PFSK-1 (cell line): ENCODE data around the gene TNS3.

Source experiments
- FOXP2 ChIP-seq: optimal IDR thresholded peaks from 2 replicates; pipeline ENCODE3; 2011; ENCODE audit warnings: borderline replicate concordance, control low read depth, inconsistent platforms; ENCODE audit not compliant: insufficient read depth; ENCODE audit errors: extremely low read length, extremely low read depth
- POLR2AphosphoS5 ChIP-seq: IDR thresholded peaks from 2 replicates; pipeline ENCODE4 v1.6.1; 2012; ENCODE audit warnings: low read depth, mild to moderate bottlenecking, control low read depth, low read length, moderate library complexity
- SIN3A ChIP-seq: IDR thresholded peaks from 2 replicates; pipeline ENCODE4 v1.6.1; 2012; ENCODE audit warnings: mild to moderate bottlenecking, low read length, moderate library complexity, borderline replicate concordance; ENCODE audit not compliant: insufficient read depth
- TAF1 ChIP-seq: IDR thresholded peaks from 2 replicates; pipeline ENCODE4 v1.6.1; 2012; ENCODE audit warnings: low read length, control low read depth, borderline replicate concordance; ENCODE audit not compliant: insufficient read depth
- TF ChIP-seq, protein P1 (sequence below), 2 experiments: IDR thresholded peaks; 2 replicates each; pipeline versions ENCODE4 v1.6.1 to v1.8.0; 2011 to 2012; ENCODE audit warnings: low read depth in 2 of 2, low read length in 2 of 2, control low read depth in 1 of 2, inconsistent platforms in 1 of 2, mild to moderate bottlenecking in 1 of 2, moderate library complexity in 1 of 2; ENCODE audit not compliant: insufficient read depth in 1 of 2

The TNS3 gene

DNA sequence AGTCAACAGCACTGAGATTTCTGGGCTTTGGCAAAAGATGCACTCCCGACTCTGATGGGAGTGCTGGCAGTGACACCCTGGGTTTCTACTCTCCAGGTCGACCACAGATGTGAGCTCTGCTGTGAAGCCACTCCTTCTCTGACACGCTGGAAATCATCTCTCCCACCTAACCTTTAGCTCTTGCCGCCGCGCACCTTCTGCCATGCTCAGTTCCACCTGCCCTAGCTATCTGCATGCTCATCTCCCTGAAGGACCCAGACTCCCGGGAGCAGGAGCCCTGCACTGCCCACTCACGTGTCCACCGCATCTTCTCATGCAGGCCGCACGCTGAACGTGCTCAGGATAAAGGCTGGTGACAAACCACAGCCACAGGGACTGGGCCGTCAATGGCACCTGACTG is 174.8 kb downstream of the TNS3 start:
- TF ChIP-seq POLR2AphosphoS5 (no peak), FOXP2 (no peak), TAF1 (no peak), SIN3A (no peak)
- TF ChIP-seq, protein P1, sequence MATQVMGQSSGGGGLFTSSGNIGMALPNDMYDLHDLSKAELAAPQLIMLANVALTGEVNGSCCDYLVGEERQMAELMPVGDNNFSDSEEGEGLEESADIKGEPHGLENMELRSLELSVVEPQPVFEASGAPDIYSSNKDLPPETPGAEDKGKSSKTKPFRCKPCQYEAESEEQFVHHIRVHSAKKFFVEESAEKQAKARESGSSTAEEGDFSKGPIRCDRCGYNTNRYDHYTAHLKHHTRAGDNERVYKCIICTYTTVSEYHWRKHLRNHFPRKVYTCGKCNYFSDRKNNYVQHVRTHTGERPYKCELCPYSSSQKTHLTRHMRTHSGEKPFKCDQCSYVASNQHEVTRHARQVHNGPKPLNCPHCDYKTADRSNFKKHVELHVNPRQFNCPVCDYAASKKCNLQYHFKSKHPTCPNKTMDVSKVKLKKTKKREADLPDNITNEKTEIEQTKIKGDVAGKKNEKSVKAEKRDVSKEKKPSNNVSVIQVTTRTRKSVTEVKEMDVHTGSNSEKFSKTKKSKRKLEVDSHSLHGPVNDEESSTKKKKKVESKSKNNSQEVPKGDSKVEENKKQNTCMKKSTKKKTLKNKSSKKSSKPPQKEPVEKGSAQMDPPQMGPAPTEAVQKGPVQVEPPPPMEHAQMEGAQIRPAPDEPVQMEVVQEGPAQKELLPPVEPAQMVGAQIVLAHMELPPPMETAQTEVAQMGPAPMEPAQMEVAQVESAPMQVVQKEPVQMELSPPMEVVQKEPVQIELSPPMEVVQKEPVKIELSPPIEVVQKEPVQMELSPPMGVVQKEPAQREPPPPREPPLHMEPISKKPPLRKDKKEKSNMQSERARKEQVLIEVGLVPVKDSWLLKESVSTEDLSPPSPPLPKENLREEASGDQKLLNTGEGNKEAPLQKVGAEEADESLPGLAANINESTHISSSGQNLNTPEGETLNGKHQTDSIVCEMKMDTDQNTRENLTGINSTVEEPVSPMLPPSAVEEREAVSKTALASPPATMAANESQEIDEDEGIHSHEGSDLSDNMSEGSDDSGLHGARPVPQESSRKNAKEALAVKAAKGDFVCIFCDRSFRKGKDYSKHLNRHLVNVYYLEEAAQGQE (IDR thresholded peaks at IDR 0.05; ENCODE audit: insufficient read depth in 1 of 2, low read depth in 2 of 2, low read length in 2 of 2): no peak

- TF ChIP-seq FOXP2 (no peak), SIN3A (no peak), POLR2AphosphoS5 (no peak), TAF1 (no peak)
- TF ChIP-seq, protein P1 (IDR thresholded peaks at IDR 0.05; ENCODE audit: insufficient read depth in 1 of 2, low read depth in 2 of 2, low read length in 2 of 2): no peak
Observed at GRCh38 chr7:47406801-47407129, 175.1 kb downstream of the TNS3 start.

GRCh38 chr7:47405921-47406800 is 175.8 kb downstream of the TNS3 start:
- no peak for TF ChIP-seq POLR2AphosphoS5
- no peak for TF ChIP-seq FOXP2
- TF ChIP-seq, protein P1 (IDR thresholded peaks at IDR 0.05; ENCODE audit: insufficient read depth in 1 of 2, low read depth in 2 of 2, low read length in 2 of 2): no peak
- no peak for TF ChIP-seq SIN3A
- no peak for TF ChIP-seq TAF1

- TF ChIP-seq FOXP2 (no peak), POLR2AphosphoS5 (no peak), TAF1 (no peak), SIN3A (no peak)
- TF ChIP-seq, protein P1 (IDR thresholded peaks at IDR 0.05; ENCODE audit: insufficient read depth in 1 of 2, low read depth in 2 of 2, low read length in 2 of 2): no peak
Observed at GRCh38 chr7:47405286-47405904, 176.5 kb downstream of the TNS3 start.
